Adrenal gland (tissue), 5 donors: ENCODE measurements around the gene KCTD21.

Source experiments
- CTCF ChIP-seq, 6 experiments: fragments of 450-650 bp in 4 of 6; fragments of 200-600 bp in 2 of 6; sonication (generic) in 1 of 6; IDR thresholded peaks; 1 replicate in 5 of 6; 2 replicates in 1 of 6; pipeline versions ENCODE4 v1.5.1 to v1.8.0; 2016 to 2021; ENCODE audit warnings: antibody characterized with exemption in 6 of 6, mild to moderate bottlenecking in 2 of 6, moderate library complexity in 1 of 6
- POLR2A ChIP-seq, 2 donors: fragments of 450-650 bp; IDR thresholded peaks; one replicate each; pipeline ENCODE4 v1.6.1; 2017; ENCODE audit warnings: antibody characterized with exemption in 2 of 2, mild to moderate bottlenecking in 2 of 2, moderate library complexity in 1 of 2
- donor health status: DM: no; HTN: no; CAD: no.

- TF ChIP-seq POLR2A (IDR thresholded peaks at IDR 0.05) (no peak), CTCF (IDR thresholded peaks at IDR 0.05) (no peak)
Measured at GRCh38 chr11:78205256-78205655, 16.8 kb upstream of the KCTD21 start.
